KG1 (cell line): ENCODE data around the gene GADD45GIP1.
A peak's percentile ranks its signal among the peaks of the same experiment; 100 is the strongest.
"Not testable (repeated sequence)": the region's sequence is repeated elsewhere in the genome, so short reads cannot be mapped to it uniquely, and the experiment has no call there.

ENCODE experiments used
- DNase-seq: peaks from one replicate; lab custom pipeline; 2025; lab: John Stamatoyannopoulos, UW

Gene GADD45GIP1

DNA sequence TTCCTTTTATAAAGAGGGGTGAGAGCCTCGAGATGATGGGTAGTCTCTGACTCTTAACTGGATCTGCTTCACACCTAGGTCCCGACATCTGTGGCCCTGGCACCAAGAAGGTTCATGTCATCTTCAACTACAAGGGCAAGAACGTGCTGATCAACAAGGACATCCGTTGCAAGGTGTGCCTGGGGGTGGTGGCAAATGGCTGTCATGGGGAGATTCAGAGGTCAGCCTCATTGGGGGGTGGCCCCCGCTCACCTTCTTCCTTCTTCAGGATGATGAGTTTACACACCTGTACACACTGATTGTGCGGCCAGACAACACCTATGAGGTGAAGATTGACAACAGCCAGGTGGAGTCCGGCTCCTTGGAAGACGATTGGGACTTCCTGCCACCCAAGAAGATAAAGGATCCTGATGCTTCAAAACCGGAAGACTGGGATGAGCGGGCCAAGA, 17.0 kb downstream of the GADD45GIP1 start:
- DNase-seq: no peak

DNA sequence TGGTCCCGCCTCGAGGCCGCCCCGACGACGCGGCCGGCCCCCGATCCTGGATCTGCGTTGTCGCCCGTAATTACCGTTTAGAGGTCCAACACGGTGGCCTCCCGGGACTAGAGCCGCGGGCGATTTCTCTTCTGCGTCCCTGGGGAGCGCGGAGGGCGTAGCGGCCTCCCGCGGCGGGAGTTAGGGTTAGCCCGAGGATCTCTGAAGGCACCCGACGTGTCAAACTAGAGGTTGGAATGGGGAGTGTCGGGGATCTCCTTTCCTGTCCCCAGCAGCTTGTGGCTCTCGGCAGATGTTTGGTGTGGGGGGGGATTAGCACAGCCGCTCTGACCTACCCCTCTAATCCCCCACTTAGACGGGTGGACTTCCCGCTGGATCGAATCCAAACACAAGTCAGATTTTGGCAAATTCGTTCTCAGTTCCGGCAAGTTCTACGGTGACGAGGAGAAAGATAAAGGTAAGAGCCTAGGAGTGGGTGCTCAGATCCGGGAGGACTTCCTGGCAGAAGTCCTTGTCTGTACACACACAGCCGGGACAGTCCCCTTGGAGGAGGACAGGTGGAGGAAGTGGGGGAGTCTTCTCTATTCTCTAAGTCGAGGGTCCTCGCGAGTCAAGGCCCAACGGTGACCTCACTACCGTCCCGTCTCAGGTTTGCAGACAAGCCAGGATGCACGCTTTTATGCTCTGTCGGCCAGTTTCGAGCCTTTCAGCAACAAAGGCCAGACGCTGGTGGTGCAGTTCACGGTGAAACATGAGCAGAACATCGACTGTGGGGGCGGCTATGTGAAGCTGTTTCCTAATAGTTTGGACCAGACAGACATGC, 18.0 kb downstream of the GADD45GIP1 start:
- DNase-seq: no peak

DNA sequence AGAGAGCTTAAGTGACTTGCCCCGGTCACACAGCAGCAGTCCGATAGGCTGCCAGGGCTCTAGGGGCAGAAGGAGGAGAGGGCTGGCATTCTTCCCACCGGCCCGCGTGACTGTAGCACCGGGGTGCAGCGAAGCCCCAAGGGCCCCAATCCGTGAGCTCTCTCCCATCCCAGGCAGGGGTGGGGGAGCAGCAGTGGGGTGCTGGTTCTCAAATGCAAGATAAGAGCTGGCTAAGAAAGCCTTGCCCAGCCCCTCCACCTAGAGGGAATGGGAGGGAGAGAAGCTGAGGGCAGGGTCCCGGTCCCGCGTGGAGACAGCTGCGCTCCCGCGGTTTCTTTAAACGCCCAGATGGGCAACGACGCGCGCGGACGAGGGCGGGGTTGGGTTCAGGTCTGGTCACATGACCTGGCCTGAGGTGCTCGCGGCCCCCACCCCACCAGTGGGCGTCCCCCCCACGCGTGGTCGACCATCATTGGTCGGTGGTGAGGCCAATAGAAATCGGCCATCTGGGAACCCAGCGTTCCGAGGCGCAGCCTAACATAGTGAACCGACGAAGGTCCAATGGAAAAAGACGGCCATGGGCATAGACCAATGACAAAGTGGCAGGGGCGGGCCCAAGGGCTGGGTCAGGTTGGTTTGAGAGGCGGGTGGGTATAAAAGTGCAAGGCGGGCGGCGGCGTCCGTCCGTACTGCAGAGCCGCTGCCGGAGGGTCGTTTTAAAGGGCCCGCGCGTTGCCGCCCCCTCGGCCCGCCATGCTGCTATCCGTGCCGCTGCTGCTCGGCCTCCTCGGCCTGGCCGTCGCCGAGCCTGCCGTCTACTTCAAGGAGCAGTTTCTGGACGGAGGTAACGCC, 18.9 kb downstream of the GADD45GIP1 start, which contains the start of gene CALR:
CALR (plus strand) TSS at position 683 of the 852 bp plus-strand sequence; CDS start at position 754, 71 bp downstream.
- peak; percentile 92 for DNase-seq

DNA sequence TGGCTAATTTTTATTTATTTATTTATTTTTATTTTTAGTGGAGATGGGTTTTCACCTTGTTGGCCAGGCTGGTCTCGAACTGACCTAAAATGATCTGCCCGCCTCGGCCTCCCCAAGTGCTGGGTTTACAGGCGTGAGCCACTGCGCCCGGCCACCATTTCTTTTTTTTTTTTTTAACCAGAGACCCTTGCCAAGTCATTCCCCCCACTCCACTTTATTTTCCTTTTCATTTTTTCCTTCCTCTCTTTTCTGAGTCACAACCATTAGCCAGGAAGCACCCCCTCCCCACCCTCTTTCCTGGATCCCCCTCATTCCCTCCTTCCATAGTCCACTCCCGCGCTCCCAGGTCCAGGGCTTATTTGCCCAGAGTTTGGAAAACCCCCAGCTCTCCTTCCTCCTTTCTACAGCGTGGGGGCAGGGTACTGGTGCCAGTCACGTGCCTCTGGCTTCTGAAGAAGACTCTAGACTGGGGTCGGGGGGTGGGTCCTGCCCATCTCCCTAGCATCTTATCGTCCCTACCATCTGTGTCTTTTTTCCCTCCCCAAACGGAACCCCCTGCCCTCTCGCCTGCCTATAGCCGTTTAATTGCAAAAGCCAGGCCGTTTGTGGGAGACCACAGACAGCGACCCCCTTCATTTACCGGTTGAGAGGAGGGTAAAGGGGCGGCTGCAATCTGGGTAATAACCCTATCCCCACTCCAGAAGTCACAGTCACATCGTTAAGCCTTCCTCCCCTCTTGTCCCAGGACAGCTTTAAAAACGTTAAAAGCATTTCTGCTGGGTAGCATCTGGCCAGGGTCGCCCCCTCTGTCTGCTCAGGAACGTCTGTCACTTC, 19.7 kb downstream of the GADD45GIP1 start:
- DNase-seq: peak; percentile 87

DNA sequence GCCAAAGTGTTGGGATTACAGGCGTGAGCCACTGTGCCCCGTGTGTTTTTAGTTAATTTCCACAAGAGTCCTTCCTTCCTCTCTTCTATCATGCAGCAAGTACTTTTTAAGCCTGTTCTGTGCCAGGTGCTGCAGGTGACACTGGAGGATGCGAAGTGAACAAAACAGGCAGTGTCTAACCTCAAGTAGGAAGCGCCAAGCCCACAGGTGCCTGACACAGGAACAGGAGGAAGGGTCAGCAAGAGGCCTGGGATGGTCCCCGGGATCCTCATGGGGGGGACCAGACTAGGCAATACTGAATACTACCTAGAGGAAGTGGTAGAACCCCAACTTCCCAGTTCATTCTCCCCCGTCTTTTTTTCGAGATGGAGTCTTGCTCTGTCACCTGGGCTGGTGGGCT, 20.4 kb downstream of the GADD45GIP1 start:
- peak; percentile 77 for DNase-seq

DNA sequence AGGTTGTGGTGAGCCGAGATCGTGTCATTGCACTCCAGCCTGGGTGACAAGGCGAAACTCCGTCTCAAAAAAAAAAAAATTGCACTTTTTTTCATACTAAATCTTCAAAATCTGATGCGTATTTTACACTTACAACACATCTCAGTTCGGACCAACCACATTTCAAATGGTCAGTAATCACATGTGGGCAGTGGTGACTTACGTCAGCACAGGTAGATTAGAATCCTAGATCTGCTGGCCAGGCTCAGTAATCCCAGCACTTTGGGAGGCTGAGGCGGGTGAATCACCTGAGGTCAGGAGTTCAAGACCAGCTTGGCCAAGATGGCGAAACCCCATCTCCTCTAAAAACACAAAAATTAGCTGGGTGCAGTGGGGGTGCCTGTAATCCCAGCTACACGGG, 22.0 kb downstream of the GADD45GIP1 start:
- no peak for DNase-seq

DNA sequence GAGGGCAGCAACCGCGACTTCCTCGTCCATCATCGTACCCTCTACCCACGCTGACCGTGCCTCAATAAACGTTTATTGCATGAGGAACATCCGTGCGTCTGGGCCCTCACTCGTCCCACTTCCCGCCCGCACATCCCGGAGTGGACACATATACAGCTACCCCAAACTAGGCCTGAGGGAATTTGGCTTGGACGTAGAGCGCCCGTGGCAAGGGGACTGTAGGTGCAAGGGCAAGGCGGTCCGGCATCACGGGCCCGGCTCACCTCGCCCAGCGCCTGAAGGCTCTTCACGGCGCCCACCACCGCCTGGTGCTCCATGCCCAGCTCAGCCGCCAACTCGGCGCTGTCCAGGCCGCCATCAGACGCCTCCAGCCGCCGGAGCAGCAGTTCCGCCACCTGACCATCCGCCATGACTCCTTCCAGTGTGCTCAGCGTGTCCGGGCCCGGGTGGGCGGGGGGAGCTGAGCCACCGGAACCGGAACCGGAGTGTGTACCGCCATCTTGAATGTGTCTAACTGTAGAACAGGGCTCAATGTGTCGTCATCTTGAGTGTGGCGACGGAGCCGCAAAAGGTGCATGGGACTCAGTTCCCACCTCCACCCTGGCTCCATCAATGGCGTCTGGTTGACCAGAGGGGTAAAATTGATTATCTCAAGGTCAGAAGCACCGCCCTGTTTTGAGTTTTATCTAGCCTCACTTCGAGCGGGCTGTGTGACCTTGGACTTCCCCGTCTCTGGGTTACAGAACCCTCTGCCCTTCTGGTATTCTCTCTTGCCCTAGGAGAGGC, 23.5 kb downstream of the GADD45GIP1 start, which contains the start of gene FARSA:
FARSA (minus strand) TSS at position 425 of the 786 bp plus-strand sequence; CDS start at position 410, 15 bp downstream.
- DNase-seq: peak; percentile 69

DNA sequence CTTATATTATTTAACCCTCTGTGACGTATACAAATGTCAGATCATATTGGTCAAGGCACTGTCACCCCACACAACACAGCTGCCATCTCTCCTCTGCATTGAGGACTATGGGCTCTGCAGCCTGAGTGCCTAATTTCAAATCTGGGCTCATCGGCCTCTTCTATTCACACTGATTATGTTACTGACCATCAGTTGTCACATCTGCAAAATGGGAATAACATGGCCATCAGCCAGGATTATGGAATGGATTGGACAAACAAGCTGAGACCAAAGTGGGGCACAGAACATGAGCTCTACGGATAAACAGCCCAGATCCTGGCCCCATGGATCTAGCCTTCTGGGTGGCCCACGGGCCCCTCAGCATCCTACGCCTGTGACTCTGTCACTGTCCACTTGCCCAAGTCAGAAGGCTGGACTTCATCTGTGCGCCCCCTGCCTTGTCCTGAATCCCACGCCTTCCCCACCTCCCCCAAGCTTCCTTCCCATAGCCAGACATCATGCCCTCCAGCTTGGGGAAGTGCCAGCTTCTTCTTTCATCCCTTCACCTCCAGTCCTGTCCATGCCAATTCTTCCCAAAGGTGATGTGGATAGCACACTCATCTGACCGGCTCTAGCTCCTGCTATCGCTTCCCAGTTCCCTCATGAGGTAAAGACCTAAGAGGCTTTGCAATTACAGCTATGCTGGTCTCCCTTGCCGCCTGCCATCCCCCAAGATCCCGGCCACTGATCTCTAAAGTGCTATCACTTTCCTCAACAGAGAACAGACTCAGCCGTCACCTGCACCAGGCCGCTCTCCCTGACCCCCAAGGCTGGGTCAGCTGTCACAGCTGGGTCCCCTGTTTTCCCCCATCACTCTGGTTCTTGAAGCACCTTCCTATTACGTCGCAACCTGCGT, 24.4 kb downstream of the GADD45GIP1 start:
- no peak for DNase-seq

DNA sequence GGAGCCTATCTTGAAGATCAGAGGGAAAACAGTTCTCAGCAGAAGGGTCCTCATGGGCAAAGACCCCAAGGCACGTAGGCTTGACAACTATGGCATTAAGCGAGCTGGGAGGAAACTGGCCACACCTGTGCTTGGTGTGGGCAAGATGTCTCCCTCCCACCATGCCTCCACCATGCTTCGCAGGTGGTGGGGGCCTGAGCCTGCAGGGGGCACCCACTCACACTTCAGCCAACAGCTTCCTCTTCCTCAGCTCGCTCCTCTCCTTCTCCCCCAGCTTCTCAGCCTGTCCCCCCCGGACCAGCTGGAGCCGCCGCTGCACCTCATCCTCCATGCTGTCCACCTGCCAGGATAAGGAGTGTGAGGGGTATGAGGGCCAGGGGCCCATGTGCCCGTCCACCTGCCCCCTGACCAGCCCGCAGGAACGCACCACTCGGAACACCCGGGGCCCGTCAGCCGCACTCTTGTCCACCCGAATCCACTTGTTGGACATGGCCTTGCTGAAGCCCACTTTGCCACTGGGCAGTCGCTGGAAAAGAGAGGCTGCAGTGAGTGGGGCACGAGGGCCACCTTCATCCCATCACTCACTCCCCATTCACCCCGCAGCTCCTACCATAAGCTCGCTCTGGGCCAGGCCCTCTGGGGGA, 26.9 kb downstream of the GADD45GIP1 start:
- DNase-seq: no peak

DNA sequence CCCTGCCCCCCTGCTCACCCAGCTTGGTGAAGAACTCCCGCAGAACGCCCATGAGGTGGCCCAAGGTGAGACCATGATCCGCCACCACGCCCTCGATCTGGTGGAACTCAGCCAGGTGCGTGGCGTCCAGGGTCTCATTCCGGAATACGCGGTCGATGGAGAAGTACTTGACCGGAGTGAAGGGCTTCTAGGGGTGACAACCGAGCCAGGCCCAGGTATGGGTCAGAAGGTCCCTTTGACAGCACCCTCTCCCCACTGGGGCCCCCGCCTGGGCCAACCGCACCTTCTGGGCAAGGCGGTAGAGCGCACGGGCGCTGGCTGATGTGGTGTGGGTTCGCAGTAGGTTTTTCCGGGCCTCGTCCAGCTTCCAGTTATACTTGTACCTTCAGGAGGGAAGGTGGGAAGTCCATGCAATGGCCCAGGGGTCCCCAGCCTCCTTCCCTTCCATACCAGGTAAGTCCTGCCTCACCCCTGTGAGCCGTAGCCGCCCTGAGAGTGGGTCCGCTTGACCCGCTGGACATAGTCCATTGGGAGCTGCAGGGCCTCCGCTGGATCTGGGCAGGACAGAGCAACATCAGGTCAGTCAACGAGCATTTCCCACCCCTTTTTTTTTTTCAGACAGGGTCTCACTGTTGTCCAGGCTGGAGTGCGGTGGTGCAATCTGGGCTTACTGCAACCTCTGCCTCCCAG, 32.3 kb downstream of the GADD45GIP1 start:
- DNase-seq: no peak

DNA sequence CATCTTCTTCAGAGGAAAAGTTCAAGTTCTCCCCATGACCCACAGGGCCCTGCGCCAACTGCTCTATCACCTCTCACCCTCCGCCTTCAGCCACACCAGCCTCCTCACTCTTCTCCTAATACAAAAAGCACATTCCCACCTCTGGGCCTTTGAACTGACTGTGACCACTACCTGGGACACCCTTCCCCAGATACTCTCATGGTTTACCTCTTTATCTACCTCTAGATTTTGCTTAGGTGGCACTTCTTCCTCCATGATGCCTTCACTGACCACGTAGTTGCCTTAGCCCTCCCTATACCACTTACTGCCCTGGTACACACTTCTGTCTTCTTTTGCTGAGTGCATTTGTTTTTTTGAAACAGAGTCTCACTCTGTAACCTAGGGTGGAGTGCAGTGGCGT, 34.1 kb downstream of the GADD45GIP1 start:
- no peak for DNase-seq

DNA sequence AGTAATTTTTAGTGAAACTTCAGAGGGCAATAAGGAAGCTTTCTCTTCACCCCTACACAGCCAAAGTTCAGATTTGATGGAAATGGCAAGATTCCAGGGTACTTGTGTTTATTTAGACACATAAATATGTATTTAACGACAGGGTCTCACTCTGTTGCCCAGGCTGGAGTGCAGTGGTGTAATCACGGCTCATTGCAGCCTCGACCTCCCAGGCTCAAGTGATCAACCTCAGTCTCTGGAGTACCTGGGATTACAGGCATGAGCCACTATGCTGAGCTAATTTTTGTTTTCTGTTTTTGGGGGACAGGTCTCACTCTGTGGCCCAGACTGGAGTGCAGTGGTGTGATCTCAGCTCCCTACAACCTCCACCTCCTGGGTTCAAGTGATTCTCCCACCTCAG, 36.0 kb downstream of the GADD45GIP1 start:
- DNase-seq: no peak

DNA sequence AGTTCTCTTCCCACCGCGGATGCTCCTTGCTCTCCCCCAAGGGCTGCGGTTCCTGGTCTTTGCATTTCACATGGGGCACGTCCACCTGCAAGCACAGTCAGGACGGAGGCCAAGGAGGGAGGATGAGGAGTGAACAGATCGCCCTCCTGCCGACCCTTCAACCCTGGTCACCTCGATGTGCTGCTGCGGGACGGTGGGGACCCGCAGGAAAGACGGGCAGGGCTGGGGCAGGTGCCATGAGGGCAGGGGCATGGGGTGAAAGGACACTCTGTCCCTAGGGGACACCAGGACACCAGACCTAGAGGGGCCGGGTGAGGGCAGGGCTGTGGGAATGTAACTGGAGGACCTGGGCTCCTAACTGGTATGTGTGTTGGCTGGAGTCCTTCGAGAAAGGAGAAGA, 38.8 kb downstream of the GADD45GIP1 start:
- DNase-seq: no peak

DNA sequence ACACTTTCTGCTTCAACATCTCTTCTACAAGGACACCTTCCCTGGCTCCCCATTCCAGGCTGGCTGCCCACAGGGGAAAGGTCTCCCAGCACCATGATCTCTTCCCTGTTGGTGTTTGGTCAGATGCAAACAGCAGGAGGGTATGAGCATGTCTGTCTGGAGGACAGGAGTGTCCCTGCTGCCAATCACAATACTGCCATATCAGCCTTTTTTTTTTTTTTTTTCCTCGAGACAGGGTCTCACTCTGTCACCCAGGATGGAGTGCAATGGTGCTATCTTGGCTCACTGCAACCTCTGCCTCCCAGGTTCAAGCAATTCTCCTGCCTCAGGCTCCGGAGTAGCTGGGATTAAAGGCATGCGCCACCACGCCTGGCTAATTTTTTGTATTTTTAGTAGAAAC, 41.2 kb downstream of the GADD45GIP1 start:
- not testable (repeated sequence) for DNase-seq

DNA sequence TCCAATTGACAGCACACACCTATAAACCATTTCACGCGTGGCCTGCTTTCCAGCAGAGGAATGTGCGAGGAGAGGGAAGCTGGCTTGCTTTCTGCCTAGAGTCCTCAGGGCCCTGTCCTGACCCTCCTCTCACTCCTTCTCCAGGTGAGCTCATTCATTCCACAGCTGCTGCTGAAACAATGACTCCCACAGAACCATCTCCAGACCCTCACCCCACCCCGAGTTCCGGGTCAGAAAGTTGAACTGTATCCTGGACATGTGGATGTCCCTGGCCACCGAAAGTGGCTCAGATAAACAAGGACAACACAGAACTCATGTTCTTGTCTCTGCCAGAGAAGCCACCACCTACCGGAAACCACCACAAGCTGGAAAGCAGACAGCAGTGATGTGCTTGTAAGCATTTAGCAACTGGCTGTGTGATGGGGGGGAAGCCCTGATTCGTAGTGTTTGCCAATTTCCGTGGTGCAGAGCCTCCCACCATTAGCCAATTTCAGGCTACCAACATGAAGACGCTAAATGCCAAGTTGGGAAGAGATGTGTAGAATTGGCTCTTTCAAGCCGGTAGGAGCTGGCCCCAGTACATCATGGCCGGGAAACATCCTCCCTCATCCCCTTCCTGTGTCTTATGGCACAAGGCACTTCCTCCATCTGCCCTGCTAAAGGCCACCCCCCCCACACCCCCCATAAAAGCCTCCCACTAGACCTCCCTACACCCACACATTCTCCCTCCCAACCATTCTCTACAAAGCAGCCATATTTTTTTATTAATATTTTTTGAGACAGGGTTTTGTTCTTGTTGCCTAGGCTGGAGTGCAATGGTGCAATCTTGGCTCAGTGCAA, 43.0 kb downstream of the GADD45GIP1 start:
- DNase-seq: peak; percentile 79

DNA sequence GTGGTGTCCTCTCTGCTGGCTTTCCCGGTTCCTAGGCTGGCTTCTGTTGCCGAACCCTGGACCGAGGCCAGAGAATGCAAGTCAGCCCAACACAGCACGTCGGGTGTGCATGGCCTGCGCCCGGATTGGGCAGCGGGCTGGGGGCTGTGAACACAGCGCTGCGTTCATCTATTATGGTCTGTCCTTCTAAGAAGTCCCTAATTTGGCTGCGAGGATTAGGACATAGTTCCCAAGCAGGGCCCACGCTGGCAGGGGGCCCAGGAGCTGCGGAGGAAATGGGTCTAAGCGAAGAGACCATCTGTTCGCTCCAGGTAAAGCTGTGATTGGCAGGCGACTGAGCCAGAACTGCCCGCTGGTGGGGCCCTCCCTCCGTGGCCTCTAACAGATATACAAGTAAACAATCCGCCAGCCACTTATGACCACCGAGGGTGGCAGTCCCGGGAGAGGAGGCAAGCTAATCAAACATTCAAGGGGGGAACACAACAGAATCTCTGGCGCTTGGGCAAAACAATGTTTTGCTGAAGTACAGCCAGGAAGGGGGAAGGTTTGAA, 43.9 kb downstream of the GADD45GIP1 start:
- DNase-seq: peak; percentile 51

DNA sequence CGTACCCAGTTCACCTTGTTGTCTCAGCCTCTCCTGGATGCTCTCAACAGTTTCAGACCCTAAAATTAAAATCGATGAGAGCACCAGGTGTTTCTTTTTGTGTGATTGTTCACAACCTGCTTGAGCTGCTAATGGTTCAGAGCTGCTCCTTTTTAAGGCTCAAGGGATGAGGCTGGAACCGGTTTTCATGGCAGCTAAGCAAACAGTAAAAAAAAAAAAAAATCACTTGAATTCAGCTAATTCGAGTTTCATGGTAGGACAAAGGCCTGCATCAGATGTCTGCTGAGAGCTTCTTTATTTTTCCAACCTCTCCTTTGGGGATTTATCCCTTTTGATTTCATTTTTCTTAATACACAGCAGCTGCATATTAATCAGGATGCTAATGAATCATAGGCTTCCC, 44.5 kb downstream of the GADD45GIP1 start:
- no peak for DNase-seq

DNA sequence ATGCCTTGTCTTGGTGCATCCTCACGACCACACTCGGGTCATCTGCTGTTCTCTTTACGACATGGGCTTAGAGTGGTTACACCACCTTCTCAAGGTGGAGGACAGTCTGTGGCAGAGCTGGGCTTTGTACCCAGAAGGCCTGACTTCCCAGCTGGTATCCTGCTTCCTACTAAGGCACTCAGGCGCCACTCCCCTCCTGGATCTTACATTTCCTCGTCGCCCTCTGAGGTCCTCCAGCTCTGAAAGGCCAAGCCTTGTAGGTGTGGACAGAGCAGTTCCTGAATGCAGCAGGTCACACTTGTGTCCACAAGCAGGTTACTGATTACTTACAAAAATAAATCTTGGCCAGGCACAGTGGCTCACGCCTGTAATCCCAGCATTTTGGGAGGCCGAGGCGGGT, 49.9 kb downstream of the GADD45GIP1 start:
- DNase-seq: no peak
